Endothelial cell (in vitro differentiated cells): ENCODE measurements around the gene MBNL1. TPM values are rescaled to one million over a fixed set of nuclear protein-coding genes. Genes with fewer than 3 reads are reported as not detected.
A peak's percentile ranks its signal among the peaks of the same experiment; 100 is the strongest.

Experiments used
- DNase-seq: peaks from one replicate; pipeline ENCODE4 v3.0.0; 2021; ENCODE audit warnings: low spot score
- H3K27ac Mint-ChIP-seq: one replicate; pipeline ENCODE4 v1.8.0; 2021; ENCODE audit warnings: mixed read lengths, inconsistent platforms; ENCODE audit not compliant: unreplicated experiment
- H3K27me3 Mint-ChIP-seq: one replicate; pipeline ENCODE4 v1.8.0; 2021; ENCODE audit warnings: mild to moderate bottlenecking, moderate library complexity, mixed read lengths, inconsistent platforms; ENCODE audit not compliant: unreplicated experiment
- H3K36me3 Mint-ChIP-seq: one replicate; pipeline ENCODE4 v1.8.0; 2021; ENCODE audit warnings: mild to moderate bottlenecking, low read depth, mixed read lengths, inconsistent platforms; ENCODE audit not compliant: unreplicated experiment
- H3K4me1 Mint-ChIP-seq: one replicate; pipeline ENCODE4 v1.8.0; 2021; ENCODE audit warnings: mild to moderate bottlenecking, mixed read lengths, inconsistent platforms; ENCODE audit not compliant: unreplicated experiment
- H3K4me3 Mint-ChIP-seq: one replicate; pipeline ENCODE4 v1.8.0; 2021; ENCODE audit warnings: mild to moderate bottlenecking, mixed read lengths, inconsistent platforms; ENCODE audit not compliant: unreplicated experiment
- H3K9me3 Mint-ChIP-seq: one replicate; pipeline ENCODE4 v1.8.0; 2021; ENCODE audit warnings: mixed read lengths, inconsistent platforms; ENCODE audit not compliant: unreplicated experiment
- long read RNA-seq: library from polyadenylated mRNA; unstranded; transcript quantifications from one replicate; pipeline ENCODE4 v2.0.0, GENCODE V29; 2020; ENCODE audit not compliant: unreplicated experiment
- total RNA-seq: library from RNA; stranded (reverse); fragmentation: NEBNext Ultra II Directional; extraction: Animal tissue kit (Norgen Biotek cat#: 25700); gene quantifications from one replicate; pipeline ENCODE4 v1.2.1, GENCODE V29; 2021; ENCODE audit not compliant: unreplicated experiment
- TF ChIP-seq, protein P1 (sequence below): fragments of 200-600 bp; sonication (generic); IDR thresholded peaks from one replicate; pipeline ENCODE4 v1.5.0; 2021; ENCODE audit warnings: antibody characterized with exemption; ENCODE audit not compliant: unreplicated experiment

The MBNL1 gene, protein sequence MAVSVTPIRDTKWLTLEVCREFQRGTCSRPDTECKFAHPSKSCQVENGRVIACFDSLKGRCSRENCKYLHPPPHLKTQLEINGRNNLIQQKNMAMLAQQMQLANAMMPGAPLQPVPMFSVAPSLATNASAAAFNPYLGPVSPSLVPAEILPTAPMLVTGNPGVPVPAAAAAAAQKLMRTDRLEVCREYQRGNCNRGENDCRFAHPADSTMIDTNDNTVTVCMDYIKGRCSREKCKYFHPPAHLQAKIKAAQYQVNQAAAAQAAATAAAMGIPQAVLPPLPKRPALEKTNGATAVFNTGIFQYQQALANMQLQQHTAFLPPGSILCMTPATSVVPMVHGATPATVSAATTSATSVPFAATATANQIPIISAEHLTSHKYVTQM
- 54.1 TPM for total RNA-seq
- long read RNA-seq, partial matches to known transcripts: 1 of 1 reads
- long read RNA-seq, other reads (novel, unspliced or antisense): 0 of 1 reads

DNA sequence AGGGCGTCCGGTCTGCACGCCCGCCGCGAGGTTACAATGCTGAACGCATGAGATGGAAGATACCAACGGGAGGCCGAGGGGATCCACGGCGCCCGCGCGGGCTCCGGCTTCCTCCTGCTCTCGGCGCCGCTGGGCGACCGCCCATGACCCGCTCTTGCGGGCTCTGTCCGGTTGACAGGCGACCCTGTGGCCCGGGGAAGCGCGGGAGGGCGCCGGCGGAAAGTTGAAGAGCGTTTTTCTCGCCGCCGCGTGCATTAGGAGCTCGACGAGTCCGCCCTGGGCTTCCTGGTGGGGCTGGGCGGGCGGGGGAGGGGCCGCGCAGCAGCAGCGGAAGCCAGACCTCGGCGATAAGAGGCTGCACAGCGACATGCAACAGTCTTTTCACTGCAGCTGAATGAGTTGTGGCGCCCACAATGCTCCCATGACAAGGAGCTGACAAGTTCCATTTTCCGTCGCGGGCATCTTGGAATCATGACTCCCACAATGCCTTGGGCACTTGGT lies at the start of gene MBNL1:
MBNL1 (plus strand) TSS at position 375 of the 501 bp plus-strand sequence. CDS start 31,265 bp downstream, outside the sequence.
- Mint-ChIP-seq H3K36me3 (no peaks in the 10 kb centered on the region), H3K4me3 (peak within 1 kb of the TSS; percentile 99), H3K4me1 (peaks cover 36% of the 10 kb centered on the region), H3K27ac (peak within 1 kb of the TSS; percentile 93), H3K27me3 (peaks cover 2% of the 10 kb centered on the region), H3K9me3 (no peaks in the 10 kb centered on the region)
- TF ChIP-seq, protein P1, sequence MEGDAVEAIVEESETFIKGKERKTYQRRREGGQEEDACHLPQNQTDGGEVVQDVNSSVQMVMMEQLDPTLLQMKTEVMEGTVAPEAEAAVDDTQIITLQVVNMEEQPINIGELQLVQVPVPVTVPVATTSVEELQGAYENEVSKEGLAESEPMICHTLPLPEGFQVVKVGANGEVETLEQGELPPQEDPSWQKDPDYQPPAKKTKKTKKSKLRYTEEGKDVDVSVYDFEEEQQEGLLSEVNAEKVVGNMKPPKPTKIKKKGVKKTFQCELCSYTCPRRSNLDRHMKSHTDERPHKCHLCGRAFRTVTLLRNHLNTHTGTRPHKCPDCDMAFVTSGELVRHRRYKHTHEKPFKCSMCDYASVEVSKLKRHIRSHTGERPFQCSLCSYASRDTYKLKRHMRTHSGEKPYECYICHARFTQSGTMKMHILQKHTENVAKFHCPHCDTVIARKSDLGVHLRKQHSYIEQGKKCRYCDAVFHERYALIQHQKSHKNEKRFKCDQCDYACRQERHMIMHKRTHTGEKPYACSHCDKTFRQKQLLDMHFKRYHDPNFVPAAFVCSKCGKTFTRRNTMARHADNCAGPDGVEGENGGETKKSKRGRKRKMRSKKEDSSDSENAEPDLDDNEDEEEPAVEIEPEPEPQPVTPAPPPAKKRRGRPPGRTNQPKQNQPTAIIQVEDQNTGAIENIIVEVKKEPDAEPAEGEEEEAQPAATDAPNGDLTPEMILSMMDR: no peak
- peak; percentile 76 for DNase-seq

DNA sequence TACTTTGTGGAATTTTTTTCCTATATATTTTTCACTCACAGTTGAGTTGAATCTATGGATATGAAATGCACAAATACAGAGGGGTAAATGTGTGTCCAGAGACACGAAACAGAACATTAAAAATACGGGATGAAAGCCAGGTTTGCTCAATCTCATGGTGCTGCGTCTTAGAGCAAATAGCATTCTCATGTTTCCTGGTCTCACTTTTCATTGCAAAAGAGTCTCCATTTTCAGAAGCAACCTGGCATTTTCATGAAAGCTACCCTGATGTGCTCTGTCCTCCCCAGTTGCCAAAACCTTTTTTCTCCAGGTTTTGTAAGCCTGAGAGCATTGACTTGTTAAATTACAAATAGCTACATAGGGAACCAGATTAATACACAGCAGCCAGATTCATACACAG lies 49.5 kb upstream of the MBNL1 start:
- H3K36me3 Mint-ChIP-seq: no peaks in the 10 kb centered on the region
- TF ChIP-seq, protein P1: no peak
- H3K9me3 Mint-ChIP-seq: no peaks in the 10 kb centered on the region
- H3K27ac Mint-ChIP-seq: no peak overlapping the region
- no peaks in the 10 kb centered on the region for H3K4me1 Mint-ChIP-seq
- H3K27me3 Mint-ChIP-seq: peaks cover 3% of the 10 kb centered on the region
- no peak for DNase-seq
- no peak overlapping the region for H3K4me3 Mint-ChIP-seq

GRCh38 chr3:152219769-152220255 lies 48.9 kb upstream of the MBNL1 start:
- Mint-ChIP-seq H3K4me1 (no peaks in the 10 kb centered on the region), H3K36me3 (no peaks in the 10 kb centered on the region), H3K27me3 (peaks cover 3% of the 10 kb centered on the region), H3K9me3 (no peaks in the 10 kb centered on the region), H3K4me3 (no peak overlapping the region), H3K27ac (no peak overlapping the region)
- TF ChIP-seq, protein P1: no peak
- DNase-seq: no peak

- DNase-seq: no peak
- H3K27me3 Mint-ChIP-seq: peaks cover 3% of the 10 kb centered on the region
- no peak overlapping the region for H3K4me3 Mint-ChIP-seq
- H3K36me3 Mint-ChIP-seq: no peaks in the 10 kb centered on the region
- H3K9me3 Mint-ChIP-seq: no peaks in the 10 kb centered on the region
- H3K4me1 Mint-ChIP-seq: peaks cover 5% of the 10 kb centered on the region
- H3K27ac Mint-ChIP-seq: no peak overlapping the region
- TF ChIP-seq, protein P1: no peak
Measured at GRCh38 chr3:152222327-152222726, 46.4 kb upstream of the MBNL1 start.

DNA sequence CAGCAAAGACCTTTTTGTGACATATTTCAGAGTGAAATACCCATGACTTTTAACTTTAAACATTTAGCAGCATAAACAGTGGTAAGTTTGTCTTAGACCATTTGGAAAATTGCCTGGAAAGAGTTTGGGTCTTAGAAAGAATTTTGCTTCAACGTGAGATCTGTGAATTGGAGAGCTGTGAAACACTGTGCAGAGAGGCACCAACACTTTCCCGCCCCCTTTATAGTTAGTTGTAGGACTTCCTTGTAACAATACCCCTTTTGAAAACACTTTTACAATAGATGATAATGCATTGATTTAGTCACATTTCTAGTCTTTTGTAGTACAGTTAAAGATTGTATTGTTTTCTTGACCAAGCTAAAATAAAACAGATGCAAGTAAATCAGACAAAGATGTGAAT lies 43.5 kb upstream of the MBNL1 start:
- Mint-ChIP-seq H3K27ac (no peak overlapping the region), H3K36me3 (no peaks in the 10 kb centered on the region), H3K9me3 (no peaks in the 10 kb centered on the region), H3K4me3 (no peak overlapping the region), H3K27me3 (no peaks in the 10 kb centered on the region), H3K4me1 (peaks cover 5% of the 10 kb centered on the region)
- TF ChIP-seq, protein P1: no peak
- no peak for DNase-seq
